NOMO-1 treated with dmso at 0.1 percent for 144 hours (cell line): ENCODE results near the gene CBL.

Source experiments
- DNase-seq: peaks from one replicate; lab custom pipeline; 2025; ENCODE audit not compliant: unreplicated experiment; lab: John Stamatoyannopoulos, UW

Gene CBL

DNA sequence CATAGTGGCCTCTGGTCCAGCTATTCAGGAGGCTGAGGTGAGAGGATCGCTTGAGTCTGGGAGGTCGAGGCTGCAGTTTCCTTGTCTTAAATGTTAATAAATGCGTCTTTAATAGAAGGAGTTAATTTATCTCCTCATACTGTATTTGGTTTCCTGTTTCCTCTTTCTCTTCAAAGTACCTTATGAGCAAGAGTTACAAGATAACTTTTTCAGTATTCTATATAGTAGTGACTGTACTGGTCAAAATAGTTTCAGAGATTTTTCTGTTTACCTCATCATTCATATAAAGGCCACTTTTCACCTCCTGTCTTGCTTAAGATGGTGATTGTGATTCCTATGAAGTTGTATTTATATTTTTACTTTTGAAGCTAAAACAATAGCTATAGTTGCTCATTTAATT, 59.9 kb downstream of the CBL start:
- DNase-seq, result no peak

DNA sequence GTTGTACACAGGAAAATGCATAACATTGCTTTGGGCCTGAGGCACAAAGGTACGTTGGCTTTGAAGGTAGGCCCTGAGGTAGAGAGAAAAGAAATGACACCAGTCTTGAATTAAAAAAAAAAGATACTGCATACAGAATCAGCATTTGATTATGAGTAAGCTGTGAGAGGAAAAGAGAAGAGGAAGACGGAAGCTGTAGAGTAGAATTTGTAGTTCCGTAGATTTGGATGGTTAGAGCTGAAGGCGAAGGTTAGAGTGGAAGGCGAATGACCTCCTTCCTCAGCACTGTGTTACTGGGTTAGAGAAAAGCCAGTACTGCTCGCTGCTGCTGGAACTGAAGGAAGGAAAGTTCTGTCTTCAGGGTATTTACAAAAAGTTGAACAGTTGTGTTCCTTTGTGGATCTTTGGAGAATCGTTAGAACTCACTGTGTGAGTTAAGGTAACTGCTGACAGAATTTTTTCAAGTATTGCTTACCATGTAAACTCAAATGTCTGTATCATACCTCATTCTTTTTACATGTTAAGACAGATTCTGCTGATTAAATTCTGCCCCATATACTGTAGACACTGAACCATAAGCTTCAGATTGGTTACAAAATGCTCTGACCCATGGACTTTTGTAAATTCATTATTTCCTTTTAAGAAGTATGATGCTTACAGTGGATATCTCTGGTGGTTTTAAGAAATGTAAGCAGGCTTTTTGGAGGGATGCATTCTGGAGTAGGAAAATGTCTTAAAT, 60.5 kb downstream of the CBL start:
- DNase-seq, result no peak

DNA sequence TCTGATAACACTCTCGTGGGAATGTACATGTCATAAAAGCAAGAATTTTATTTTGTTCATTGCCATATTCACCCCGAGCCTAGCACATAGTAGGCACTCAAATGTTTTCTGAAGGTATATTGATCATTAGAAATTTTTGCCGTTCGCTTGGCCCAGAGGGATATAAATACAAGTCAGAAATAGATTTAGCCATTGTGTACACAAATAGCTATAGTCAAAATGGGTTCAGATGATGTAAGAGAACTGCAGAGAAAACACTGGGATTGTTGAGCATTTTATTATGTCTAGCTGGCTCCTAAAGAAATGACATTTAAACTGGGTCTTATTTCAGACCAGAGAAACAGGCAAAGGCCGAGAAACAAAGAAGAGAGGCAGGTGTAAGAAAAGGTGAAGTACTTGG, 61.5 kb downstream of the CBL start:
- no peak for DNase-seq

GRCh38 chr11:119273721-119274120, 67.6 kb downstream of the CBL start:
- no peak for DNase-seq

DNA sequence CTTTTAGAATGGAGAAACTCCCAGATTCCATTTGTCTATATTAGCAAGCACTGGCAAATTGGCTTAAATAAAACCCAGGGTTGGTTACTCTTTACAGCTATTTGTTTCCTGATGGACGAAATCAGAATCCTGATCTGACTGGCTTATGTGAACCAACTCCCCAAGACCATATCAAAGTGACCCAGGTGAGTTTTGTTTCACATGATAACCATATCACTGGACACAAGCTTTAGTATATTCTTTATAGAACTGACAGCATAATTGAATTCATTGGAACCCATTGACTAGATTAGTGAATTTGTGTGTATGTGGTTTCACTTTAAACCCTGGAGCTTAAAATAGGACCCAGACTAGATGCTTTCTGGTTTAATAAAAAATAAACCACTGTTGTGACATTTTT, 71.5 kb downstream of the CBL start:
- no peak for DNase-seq

- no peak for DNase-seq
Measured at GRCh38 chr11:119282495-119282894, 76.4 kb downstream of the CBL start.

DNA sequence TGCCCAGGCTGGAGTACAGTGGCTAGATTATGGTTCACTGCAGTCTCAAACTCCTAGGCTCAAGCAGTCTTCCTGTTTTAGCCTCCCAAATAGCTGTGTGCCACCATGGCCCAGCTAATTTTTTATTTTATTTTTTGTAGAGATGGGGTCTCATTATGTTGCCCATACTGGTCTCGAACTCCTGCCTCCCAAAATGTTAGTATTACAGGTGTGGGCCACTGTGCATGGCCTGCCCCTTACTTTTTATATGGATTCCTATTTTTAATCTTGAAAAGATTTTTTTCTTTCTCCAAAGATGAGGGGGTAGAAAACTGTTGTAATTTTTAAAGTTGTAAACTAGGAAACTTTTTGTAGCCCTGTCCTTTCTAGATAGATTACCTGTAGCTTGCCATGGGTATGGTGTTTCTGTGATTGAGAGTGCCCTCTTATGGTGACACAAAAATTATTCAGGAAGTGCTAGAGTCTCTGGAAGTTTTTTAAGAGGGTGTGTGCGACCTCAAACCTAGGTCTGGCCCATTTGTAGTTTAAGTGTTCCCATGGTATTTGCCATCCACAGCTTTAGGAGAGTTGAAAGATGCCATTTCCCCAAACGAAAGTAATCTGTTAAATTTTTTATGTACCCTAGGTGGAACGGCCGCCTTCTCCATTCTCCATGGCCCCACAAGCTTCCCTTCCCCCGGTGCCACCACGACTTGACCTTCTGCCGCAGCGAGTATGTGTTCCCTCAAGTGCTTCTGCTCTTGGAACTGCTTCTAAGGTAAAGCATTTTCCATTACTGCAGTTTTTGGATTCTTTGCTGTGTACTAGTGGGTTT, 78.4 kb downstream of the CBL start:
- peak; percentile 21 for DNase-seq

DNA sequence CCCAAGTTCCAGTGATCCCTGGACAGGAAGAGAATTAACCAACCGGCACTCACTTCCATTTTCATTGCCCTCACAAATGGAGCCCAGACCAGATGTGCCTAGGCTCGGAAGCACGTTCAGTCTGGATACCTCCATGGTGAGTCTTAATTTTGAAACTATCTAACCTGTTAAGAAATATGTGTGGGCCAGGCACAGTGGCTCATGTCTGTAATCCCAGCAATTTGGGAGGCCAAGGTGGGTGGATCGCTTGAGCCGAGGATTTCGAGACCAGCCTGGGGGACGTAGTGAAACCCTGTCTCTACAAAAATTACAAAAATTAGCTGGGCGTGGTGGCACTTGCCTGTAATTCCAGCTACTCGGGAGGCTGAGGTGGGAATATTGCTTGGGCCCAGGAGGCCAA, 79.3 kb downstream of the CBL start:
- no peak for DNase-seq

DNA sequence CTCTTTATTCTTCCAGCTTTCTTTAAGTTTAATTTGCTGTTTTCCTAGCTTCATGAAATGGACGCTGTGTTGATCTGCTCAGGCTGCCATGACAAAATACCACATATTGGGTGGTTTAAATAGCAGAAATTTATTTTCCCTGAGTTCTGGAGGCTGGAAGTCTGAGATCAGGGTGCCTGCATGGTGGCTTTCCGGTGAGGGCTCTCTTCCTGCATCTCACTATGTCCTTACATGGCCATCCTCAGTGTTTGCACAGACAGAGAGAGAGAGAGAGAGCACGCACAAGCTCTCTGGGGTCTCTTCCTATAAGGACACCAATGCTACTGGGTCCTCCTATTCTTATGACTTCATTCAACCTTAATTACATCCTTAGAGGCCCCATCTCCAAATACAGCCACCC, 82.1 kb downstream of the CBL start:
- no peak for DNase-seq

- DNase-seq, result no peak
Measured at GRCh38 chr11:119290894-119291497, 84.9 kb downstream of the CBL start.

GRCh38 chr11:119293461-119293860, 87.3 kb downstream of the CBL start:
- no peak for DNase-seq

DNA sequence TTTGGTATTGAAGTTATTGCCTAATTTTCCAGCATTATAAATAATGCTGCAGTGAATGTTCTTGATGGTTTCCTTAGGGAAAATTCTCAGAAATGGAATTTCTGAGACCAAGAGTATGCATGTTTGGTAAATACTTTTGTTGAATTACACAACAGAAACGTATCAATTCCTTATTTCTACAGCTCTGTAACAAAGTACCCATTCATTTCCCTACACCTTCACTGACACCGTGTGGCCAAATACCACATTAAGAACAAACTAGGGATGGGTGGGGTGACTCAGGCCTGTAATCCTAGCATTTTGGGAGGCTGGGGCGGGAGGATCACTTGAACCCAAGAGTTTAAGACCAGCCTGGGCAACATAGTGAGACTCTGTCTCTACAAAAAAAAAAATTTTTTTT, 89.0 kb downstream of the CBL start:
- no peak for DNase-seq

DNA sequence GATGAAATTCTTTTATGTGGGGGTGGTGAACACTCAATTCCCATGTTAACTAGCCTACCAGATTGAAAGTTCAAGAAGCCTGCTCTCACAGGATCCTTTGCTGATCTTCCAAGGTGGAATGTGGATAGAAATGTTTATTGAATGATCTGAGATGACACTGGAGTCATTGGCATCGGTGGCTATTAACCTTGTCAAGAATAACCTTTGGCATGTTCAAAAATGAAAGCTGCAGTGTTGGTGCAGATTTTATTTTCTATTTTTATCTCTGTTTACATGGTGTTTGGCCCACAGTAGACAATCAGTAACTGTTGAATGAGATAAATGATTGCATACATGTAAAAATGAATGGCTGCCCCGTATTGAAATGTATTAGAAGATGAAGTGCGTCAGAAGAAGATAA, 91.8 kb downstream of the CBL start:
- DNase-seq, result no peak

DNA sequence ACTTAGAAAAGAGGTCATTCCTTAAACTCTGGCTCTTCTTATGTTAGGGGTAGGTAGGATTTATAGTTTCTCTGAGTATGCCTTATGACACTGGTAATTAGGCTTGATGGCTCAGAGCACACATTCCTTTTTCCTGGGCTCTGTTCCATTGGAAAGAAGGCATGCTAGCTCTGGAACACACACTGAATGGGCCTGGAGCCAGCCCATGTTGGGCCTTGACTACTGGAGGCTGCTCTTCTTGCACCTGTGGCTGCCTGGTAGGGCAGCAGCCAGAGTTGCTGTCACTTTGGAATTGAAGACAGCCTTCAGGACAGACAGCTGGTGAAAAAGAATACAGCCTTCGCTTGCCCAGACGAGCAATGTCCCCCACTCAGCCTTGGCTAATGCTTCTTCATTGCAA, 92.6 kb downstream of the CBL start:
- DNase-seq, result no peak

GRCh38 chr11:119299416-119299815, 93.3 kb downstream of the CBL start:
- no peak for DNase-seq

DNA sequence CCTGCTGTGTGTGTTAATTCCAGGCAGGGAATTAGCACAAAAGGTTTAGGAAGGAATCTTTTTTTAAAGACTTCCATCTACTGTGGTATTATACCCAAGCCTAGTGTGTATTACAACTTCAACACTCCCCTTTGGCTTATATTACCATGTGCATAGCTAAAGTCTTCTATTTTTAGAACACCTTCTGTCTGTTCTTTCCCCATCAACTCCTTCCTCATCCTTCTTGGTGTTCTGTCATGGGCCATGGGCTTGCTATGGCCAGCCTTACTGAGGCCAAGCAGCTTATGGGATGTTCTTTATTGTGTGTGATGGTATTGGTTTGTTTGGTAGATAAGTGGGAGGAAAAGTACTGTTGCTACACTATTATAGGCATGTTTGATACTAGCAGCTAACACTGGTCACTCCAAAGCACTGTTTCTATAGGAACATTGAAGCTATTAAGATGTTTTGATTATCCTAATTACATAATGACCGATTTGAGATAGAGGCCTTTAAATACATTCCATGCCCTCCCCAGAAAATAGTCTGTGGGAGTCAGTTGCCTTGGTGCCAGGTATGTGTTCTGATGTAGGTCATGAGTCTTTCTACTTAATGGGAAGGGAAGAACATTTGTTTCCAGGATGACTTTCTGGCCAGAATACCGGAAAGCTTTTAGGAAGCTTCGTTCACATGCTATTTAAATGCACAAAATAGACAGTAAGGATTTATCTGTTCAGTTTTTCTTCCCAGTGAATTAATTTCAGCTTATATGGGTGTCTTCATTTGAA, 94.2 kb downstream of the CBL start:
- no peak for DNase-seq

DNA sequence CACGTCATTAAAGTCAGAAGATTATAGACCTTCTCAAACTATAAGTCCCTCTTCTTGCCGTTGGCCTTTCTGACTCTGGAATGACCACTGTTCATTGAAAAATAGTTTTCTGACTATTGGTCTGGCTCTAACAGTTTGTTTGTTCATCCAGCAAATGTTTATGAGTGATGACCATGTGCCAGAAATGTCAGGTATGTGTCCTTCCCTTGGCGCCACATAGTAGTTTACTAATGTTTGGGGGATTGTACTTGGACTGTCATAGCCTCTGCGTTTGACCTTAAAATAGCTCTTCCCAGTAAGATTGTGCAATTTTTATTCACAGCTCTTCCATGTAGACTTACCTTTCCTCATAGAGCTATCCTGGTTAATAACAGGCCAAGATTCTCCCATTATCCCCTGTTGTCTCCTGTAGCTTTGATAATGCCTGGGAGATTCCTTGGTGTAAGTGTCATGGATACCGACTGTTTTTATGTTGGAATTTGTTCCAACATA, 97.1 kb downstream of the CBL start:
- no peak for DNase-seq

DNA sequence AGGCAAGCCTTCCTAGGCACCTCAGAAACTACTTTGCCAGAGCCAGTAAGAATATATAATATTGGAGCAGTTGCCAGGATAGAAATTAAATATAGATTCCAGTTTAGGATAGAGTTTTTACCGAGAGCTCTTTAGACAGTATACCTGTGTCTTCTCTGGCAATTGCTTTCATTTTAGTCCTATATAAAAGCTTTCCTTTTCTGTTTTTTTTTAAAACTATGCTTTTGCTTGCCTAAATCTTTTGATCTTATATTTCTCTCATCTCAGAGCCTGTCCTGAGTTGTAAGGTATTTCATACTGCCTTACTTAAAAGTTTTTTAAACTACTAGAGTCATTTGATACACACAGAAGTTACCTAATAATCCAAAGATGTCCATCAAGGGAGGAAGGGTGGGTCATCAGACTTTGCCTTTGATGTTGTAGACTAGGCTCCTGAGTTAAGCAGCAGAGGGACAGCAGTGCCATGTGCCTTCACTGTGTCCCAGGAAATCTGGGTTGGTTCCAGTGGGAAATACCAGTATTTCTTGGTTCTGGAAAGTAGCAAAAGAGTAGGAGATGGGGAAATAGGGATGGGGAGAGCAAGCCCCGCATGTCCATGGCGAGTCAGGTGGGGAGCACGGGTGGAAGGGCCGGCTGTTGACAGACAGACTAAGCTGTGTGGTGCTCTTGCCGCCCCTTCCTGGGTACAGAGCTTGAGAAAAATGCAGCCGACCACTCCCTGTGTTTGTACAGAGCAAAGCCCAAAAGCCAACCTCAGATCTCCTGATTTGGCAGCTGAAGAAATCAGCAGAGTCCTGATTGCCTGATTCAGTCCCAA, 99.6 kb downstream of the CBL start:
- DNase-seq, result no peak

DNA sequence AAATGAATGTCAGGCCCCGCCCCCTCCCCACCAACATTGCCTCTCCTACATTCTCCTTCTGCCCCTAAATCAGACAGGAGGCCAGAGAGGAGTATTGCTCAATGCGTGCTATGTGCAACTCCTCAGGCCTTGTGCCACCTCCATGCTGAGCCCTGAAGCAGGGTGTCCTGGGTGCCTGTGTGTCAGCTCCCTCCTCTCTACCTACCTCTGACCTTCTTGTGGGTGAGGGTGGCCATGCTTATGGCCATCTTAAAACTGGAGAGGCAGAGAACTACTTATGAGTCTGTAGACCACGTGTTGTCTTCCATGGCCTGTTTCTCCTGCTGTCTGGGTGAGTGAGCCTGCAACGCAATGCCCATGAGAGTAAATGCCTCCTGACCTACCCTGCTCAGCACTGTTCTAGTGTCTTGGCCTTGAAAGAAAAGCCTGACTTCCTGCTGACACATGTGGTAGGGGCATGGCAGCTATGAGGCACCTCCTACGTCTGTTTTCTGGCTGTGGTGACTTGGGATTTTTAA, 100.3 kb downstream of the CBL start:
- DNase-seq, result no peak

DNA sequence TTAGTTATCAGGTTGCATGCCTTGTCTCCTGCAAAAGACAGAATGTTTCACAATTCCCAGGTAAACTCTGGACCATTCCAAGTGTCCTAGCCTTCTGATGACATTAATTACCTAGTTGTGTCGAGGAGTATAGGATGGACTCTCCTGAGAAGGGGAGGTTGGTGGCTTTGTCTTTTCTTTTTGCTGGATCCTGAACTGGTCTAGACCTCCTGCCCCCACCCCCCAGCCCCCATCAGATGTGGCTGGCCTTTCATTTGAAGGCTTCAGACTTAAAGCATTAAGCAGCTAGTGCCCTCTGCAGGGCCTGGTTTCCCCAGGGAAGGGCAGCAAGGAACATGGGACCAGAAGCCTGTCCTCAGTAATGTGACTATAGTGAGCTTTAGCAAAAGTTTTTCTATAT, 101.1 kb downstream of the CBL start:
- DNase-seq, result no peak
